ENCODE measurements around the gene CORO2B.
A peak's percentile ranks its signal among the peaks of the same experiment; 100 is the strongest.

The CORO2B gene

DNA sequence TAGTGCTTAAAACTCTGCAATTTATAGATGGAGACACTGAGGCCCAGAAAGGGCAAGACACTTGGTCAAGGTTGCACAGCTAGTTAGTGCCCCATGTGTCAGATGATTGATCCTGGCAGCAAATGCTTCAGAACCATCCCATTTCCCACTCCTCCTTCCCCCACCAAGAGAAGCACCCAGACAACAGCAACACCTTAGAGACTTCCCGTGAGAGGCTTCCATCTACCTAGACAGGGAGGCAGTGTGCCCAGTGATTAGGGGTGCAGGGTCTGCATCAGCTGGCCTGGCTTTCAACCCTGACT, 77.6 kb downstream of the CORO2B start:
- in situ Hi-C loops (cut with MboI; ENCODE audit: low sequenced_read_pairs) = loop anchor here (10.0 kb wide), 1 partner anchor 92 kb away; no protein-coding TSS in a partner anchor
- DNase-seq (ENCODE audit: low spot score in 2 of 2) = no peak
- Histone ChIP-seq H3K27me3 (ENCODE audit: low read depth) (no peaks in the 10 kb centered on the region), H3K36me3 (replicated peaks) (no peaks in the 10 kb centered on the region), H3K4me3 (no peak overlapping the region), H3K4me1 (peaks cover 17% of the 10 kb centered on the region), H3K9me3 (no peaks in the 10 kb centered on the region)

GRCh38 chr15:68658151-68658550, 79.4 kb downstream of the CORO2B start:
- peak in 1 of 2 experiments; percentile 15 for DNase-seq (ENCODE audit: low spot score in 2 of 2)
- H3K4me1 ChIP-seq = peaks cover 15% of the 10 kb centered on the region
- H3K4me3 ChIP-seq = no peak overlapping the region
- in situ Hi-C loops (cut with MboI; ENCODE audit: low sequenced_read_pairs) = loop anchor here (10.0 kb wide), 1 partner anchor 93 kb away; no protein-coding TSS in a partner anchor
- H3K36me3 ChIP-seq (replicated peaks) = no peaks in the 10 kb centered on the region
- no peaks in the 10 kb centered on the region for H3K9me3 ChIP-seq
- H3K27me3 ChIP-seq (ENCODE audit: low read depth) = peaks cover 2% of the 10 kb centered on the region; the same call in 1 of the 2 replicates

DNA sequence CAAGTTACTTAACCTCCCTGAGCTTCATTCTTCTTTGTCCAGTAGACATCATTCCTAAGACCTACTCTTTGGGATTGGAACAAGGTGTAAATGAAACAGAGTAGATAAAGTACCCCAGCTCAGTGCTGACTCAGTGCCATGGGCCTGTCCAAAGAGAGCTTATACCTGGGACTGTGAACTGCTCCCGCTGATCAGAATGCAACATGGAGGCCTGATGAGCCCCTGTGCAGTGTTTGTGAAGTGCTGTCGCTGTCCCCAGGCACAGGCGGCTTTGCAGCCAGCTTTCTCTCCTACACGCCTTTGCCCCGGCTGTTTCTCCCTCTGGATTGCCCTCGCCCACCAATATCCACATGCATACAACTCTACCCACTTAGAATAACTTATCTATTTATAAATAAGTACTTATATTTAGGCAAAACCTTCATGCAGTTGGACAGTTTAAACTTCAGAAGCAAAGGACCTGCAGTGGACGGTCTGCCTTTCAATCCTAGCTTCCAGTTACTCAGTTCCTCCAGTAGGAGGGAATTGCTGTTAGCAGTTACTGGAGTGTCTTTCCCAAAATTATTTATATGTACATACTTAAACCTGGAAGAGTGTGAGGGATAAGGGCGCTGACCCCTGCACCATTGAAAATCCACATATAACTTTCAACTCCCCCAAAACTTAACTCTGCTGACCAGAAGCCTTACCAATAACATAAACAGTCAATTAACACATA, 80.0 kb downstream of the CORO2B start:
- DNase-seq (ENCODE audit: low spot score in 2 of 2) = peak in 1 of 2 experiments; percentile 6
- Histone ChIP-seq H3K9me3 (no peaks in the 10 kb centered on the region), H3K27me3 (ENCODE audit: low read depth) (peaks cover 2% of the 10 kb centered on the region; the same call in 1 of the 2 replicates), H3K4me3 (no peak overlapping the region), H3K36me3 (replicated peaks) (no peaks in the 10 kb centered on the region), H3K4me1 (peaks cover 9% of the 10 kb centered on the region)
- in situ Hi-C loops (cut with MboI; ENCODE audit: low sequenced_read_pairs) = loop anchor here (10.0 kb wide), 1 partner anchor 94 kb away; no protein-coding TSS in a partner anchor

GRCh38 chr15:68663526-68663925, 84.7 kb downstream of the CORO2B start:
- no peaks in the 10 kb centered on the region for H3K9me3 ChIP-seq
- 0 out of 2 replicates have a peak, but pooled peaks cover 3% of the 10 kb centered on the region for H3K4me1 ChIP-seq
- H3K27me3 ChIP-seq (ENCODE audit: low read depth) = peaks cover 2% of the 10 kb centered on the region; the same call in 1 of the 2 replicates
- in situ Hi-C loops (cut with MboI; ENCODE audit: low sequenced_read_pairs) = no loop called here
- no peaks in the 10 kb centered on the region for H3K36me3 ChIP-seq (replicated peaks)
- no peak for DNase-seq (ENCODE audit: low spot score in 2 of 2)
- H3K4me3 ChIP-seq = no peak overlapping the region

GRCh38 chr15:68666120-68666811, 87.5 kb downstream of the CORO2B start:
- Histone ChIP-seq H3K9me3 (no peaks in the 10 kb centered on the region), H3K4me3 (no peak overlapping the region), H3K4me1 (no peaks in the 10 kb centered on the region), H3K27me3 (ENCODE audit: low read depth) (peaks cover 2% of the 10 kb centered on the region; the same call in 1 of the 2 replicates), H3K36me3 (replicated peaks) (no peaks in the 10 kb centered on the region)
- DNase-seq (ENCODE audit: low spot score in 2 of 2) = peak in 1 of 2 experiments; percentile 7
- in situ Hi-C loops (cut with MboI; ENCODE audit: low sequenced_read_pairs) = no loop called here

GRCh38 chr15:68666812-68667450, 88.1 kb downstream of the CORO2B start:
- peaks cover 1% of the 10 kb centered on the region; the same call in 1 of the 2 replicates for H3K27me3 ChIP-seq (ENCODE audit: low read depth)
- in situ Hi-C loops (cut with MboI; ENCODE audit: low sequenced_read_pairs) = no loop called here
- no peaks in the 10 kb centered on the region for H3K36me3 ChIP-seq (replicated peaks)
- no peaks in the 10 kb centered on the region for H3K4me1 ChIP-seq
- DNase-seq (ENCODE audit: low spot score in 2 of 2) = peak in 1 of 2 experiments; percentile 6
- H3K4me3 ChIP-seq = no peak overlapping the region
- no peaks in the 10 kb centered on the region for H3K9me3 ChIP-seq

DNA sequence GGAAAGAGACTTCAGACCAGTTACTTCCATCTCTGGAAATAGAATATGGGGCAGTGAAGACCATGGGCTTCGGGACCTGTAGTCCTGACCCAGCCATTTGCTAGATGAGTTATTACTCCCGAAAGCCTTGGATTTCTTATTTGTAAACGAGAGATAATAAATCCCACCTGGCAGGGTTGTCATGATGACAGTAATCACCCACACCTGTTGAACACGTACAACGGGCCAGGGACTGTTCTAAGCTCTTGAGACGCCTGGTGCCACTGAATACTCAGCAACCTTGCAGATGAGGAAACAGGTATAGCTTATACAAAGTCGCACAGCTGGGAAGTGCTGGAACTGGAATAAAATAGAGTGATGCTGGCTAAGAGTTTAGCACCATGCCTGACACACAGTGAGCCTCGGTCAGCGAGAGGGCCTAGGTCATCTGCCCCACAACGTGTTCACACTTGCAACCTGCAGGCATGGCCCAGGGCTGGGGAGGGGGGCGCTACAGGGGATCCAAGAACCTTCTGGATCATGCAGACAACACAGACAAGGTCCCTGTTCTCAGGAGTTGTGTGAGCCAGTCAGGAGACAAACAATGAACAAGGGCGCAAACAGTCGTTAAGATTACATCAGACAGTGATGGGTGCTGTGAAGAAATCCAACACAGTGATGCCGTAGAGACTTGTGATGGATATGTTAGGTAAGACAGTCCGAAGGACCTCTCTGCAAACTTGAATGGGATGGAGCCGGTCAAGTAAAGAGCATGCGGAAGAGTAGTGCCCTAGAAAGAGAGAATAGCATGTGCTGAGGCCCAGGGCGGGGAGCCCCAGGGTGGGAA, 89.2 kb downstream of the CORO2B start:
- Histone ChIP-seq H3K4me3 (no peak overlapping the region), H3K4me1 (no peaks in the 10 kb centered on the region), H3K36me3 (replicated peaks) (no peaks in the 10 kb centered on the region), H3K27me3 (ENCODE audit: low read depth) (no peaks in the 10 kb centered on the region), H3K9me3 (no peaks in the 10 kb centered on the region)
- peak in 1 of 2 experiments; percentile 8 for DNase-seq (ENCODE audit: low spot score in 2 of 2)
- in situ Hi-C loops (cut with MboI; ENCODE audit: low sequenced_read_pairs) = no loop called here

DNA sequence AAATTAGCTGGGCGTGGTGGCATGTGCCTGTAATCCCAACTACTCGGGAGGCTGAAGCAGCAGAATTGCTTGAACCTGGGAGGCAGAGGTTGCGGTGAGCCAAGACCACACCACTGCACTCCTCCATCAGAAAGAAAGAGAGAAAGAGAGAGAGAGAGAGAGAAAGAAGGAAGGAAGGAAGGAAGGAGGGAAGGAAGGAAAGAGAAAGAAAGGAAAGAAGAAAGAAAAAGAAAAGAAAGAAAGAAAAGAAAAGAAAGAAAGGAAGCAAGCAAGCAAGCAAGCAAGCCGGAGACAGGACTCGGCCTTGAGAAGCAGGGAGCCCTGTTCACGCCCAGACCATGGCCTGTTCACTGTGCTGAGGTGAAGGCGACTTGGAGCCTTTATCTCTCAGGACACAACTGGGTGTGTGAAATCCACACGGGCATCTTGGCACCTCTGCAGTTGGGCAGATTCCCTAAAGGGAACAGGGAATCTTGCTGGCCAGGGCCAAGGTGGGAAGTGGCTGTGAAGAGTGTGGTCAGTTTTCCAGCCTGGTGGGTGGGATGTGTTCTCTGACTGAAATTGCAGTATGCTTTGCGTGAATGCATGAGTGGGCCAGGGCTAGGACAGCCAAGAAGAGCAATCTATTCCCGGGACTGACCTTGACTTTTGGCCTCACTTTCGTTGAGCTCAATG, 90.3 kb downstream of the CORO2B start:
- in situ Hi-C loops (cut with MboI; ENCODE audit: low sequenced_read_pairs) = no loop called here
- no peaks in the 10 kb centered on the region for H3K36me3 ChIP-seq (replicated peaks)
- DNase-seq (ENCODE audit: low spot score in 2 of 2) = peak in 1 of 2 experiments; percentile 6
- no peaks in the 10 kb centered on the region for H3K27me3 ChIP-seq (ENCODE audit: low read depth)
- H3K4me1 ChIP-seq = no peaks in the 10 kb centered on the region
- H3K9me3 ChIP-seq = no peaks in the 10 kb centered on the region
- no peak overlapping the region for H3K4me3 ChIP-seq

GRCh38 chr15:68672251-68672650, 93.5 kb downstream of the CORO2B start:
- peak in 1 of 2 experiments; percentile 3 for DNase-seq (ENCODE audit: low spot score in 2 of 2)
- no peaks in the 10 kb centered on the region for H3K4me1 ChIP-seq
- no peaks in the 10 kb centered on the region for H3K27me3 ChIP-seq (ENCODE audit: low read depth)
- in situ Hi-C loops (cut with MboI; ENCODE audit: low sequenced_read_pairs) = loop anchor here (5.0 to 10.0 kb wide), 2 partner anchors 115 to 203 kb away; no protein-coding TSS in a partner anchor
- no peaks in the 10 kb centered on the region for H3K36me3 ChIP-seq (replicated peaks)
- no peaks in the 10 kb centered on the region for H3K9me3 ChIP-seq
- H3K4me3 ChIP-seq = no peak overlapping the region

DNA sequence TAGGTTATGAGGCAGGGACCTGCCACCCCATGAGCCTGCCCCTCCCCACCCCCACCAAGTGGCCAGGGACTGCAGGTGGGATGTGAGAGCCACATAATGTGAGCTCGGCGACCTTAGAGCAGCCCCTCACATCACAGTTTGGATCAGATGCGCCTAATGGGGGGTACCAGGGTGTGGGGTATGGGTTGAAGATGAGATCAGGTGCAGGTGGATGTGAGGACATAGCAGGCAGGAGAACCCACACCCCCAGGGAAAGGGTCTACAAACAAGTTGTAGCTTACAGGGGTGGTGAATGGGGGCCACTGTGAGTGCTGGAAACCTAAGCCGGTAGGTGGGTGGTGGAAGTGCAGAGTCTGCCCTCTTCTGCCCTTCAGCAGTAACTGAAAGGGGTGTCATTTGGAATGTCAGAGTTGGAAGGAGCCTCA, 94.0 kb downstream of the CORO2B start:
- in situ Hi-C loops (cut with MboI; ENCODE audit: low sequenced_read_pairs) = loop anchor here (5.0 to 10.0 kb wide), 2 partner anchors 115 to 202 kb away; no protein-coding TSS in a partner anchor
- Histone ChIP-seq H3K9me3 (no peaks in the 10 kb centered on the region), H3K4me1 (no peaks in the 10 kb centered on the region), H3K27me3 (ENCODE audit: low read depth) (no peaks in the 10 kb centered on the region), H3K36me3 (replicated peaks) (no peaks in the 10 kb centered on the region), H3K4me3 (no peak overlapping the region)
- DNase-seq (ENCODE audit: low spot score in 2 of 2) = peak in 1 of 2 experiments; percentile 48

DNA sequence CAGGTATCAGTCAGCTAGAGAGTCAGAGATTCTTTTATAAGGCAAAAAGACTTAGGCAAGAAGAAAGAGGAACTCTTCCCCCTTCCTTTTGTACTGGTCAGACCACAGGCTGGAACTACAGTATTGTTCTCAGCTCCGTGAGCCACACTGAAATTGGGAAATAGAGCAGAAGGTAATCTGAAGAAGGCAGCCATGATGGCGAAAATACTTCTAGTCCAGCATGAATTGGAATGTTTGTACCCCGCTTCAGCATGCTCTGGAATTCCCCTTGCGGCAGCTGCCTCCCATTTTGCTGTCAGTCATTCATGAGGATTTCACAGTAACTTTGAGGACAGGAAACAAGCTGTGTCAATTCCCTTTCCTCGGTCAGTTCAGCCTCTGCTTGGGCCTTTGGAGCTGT, 96.2 kb downstream of the CORO2B start:
- H3K36me3 ChIP-seq (replicated peaks) = no peaks in the 10 kb centered on the region
- H3K9me3 ChIP-seq = no peaks in the 10 kb centered on the region
- H3K4me1 ChIP-seq = no peaks in the 10 kb centered on the region
- DNase-seq (ENCODE audit: low spot score in 2 of 2) = peak in 1 of 2 experiments; percentile 6
- in situ Hi-C loops (cut with MboI; ENCODE audit: low sequenced_read_pairs) = loop anchor here (5.0 to 10.0 kb wide), 2 partner anchors 118 to 200 kb away; no protein-coding TSS in a partner anchor
- H3K4me3 ChIP-seq = no peak overlapping the region
- no peaks in the 10 kb centered on the region for H3K27me3 ChIP-seq (ENCODE audit: low read depth)

DNA sequence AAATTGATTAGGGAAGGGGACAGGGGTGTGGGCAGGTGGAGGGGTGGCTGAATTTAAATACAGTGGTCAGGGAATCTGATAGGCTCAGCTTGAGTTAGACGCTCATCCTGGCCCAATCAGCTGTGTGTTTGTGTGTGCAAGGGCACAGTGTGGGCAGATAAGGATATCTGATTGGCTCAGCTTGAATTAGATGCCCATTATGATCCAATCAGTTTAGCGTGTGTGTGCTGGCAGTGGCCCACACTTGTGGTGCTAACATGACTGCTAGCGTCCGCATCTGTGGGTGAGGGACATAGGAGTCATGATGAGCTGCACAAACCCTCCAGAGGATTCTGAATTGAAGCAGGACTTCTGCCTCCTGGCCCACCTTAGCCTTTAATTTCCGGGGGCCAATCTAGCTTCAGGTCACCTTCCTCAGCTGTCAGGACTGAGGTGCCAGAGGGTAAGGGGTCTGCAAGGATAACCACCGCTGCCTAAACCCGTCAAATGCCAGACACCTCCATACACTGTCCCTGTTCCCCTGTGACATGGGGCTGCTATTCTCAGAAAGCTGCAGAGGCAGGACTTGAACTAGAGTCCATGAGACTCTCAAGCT, 97.3 kb downstream of the CORO2B start:
- no peaks in the 10 kb centered on the region for H3K27me3 ChIP-seq (ENCODE audit: low read depth)
- no peaks in the 10 kb centered on the region for H3K4me1 ChIP-seq
- in situ Hi-C loops (cut with MboI; ENCODE audit: low sequenced_read_pairs) = loop anchor here (10.0 kb wide), 1 partner anchor 199 kb away; no protein-coding TSS in a partner anchor
- H3K4me3 ChIP-seq = no peak overlapping the region
- no peaks in the 10 kb centered on the region for H3K9me3 ChIP-seq
- DNase-seq (ENCODE audit: low spot score in 2 of 2) = peak in 1 of 2 experiments; percentile 8
- no peaks in the 10 kb centered on the region for H3K36me3 ChIP-seq (replicated peaks)

All from HAP-1 (cell line).